ENCODE results near the gene FCRL6.

DNA sequence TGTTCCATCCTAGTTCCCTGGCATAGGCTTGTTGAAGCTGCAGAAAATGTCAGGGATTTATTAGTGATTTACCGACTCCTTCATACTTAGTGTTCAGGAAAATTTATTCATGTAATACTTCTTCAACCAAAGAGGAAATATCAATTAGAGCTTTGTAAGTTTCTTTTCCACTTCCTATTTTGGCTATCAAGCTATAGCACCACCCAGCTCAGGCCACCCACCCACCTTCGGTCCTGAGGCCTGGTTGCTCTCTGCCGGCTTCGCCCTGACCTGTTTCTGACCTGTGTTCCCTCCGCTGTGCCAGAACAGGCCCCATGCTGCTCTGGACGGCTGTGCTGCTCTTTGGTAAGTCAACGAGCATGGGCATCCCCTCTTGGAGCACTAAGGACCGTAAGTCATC, at the start of gene FCRL6:
- TF ChIP-seq TBX3 (IDR thresholded peaks at IDR 0.05; ENCODE audit: borderline replicate concordance) (no peak), SALL2 (CRISPR knock-in tag; IDR thresholded peaks at IDR 0.05) (no peak)
- TF ChIP-seq, protein P1, sequence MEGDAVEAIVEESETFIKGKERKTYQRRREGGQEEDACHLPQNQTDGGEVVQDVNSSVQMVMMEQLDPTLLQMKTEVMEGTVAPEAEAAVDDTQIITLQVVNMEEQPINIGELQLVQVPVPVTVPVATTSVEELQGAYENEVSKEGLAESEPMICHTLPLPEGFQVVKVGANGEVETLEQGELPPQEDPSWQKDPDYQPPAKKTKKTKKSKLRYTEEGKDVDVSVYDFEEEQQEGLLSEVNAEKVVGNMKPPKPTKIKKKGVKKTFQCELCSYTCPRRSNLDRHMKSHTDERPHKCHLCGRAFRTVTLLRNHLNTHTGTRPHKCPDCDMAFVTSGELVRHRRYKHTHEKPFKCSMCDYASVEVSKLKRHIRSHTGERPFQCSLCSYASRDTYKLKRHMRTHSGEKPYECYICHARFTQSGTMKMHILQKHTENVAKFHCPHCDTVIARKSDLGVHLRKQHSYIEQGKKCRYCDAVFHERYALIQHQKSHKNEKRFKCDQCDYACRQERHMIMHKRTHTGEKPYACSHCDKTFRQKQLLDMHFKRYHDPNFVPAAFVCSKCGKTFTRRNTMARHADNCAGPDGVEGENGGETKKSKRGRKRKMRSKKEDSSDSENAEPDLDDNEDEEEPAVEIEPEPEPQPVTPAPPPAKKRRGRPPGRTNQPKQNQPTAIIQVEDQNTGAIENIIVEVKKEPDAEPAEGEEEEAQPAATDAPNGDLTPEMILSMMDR (CRISPR knock-in tag; IDR thresholded peaks at IDR 0.05), result no peak

Measured in HepG2 (cell line).